Measurements from ENCODE around the gene NDUFB2. TPM values are rescaled to one million over a fixed set of nuclear protein-coding genes. Genes with fewer than 3 reads are reported as not detected.
A peak's percentile ranks its signal among the peaks of the same experiment; 100 is the strongest.

NDUFB2 gene
- total and polyA plus RNA-seq, 2 of the 13 experiments (the other 11 are each of a cell fraction or from before 2014, with no cell fraction given), result 206 to 221 TPM

GRCh38 chr7:140696680-140697446 is at the start of gene NDUFB2 (continued):
- TF ChIP-seq THAP9 (CRISPR knock-in tag; IDR thresholded peaks at IDR 0.05; ENCODE audit: borderline replicate concordance) (peak; percentile 68; the same call in 1 of the 2 replicates), ZC3H4 (CRISPR knock-in tag; IDR thresholded peaks at IDR 0.05; ENCODE audit: borderline replicate concordance) (no peak), ARID5B (CRISPR knock-in tag; IDR thresholded peaks at IDR 0.05) (peak; percentile 5; the same call in 1 of the 2 replicates), ZBTB39 (CRISPR knock-in tag; IDR thresholded peaks at IDR 0.05) (no peak; the same call in 1 of the 2 replicates), BATF2 (CRISPR knock-in tag; IDR thresholded peaks at IDR 0.05) (peak; percentile 83; the same call in 1 of the 2 replicates), MAFF (IDR thresholded peaks at IDR 0.05; ENCODE audit: low read depth, low read length) (no peak), ESRRA (CRISPR knock-in tag; IDR thresholded peaks at IDR 0.05; ENCODE audit: low read depth) (peak; percentile 91), ZNF329 (CRISPR knock-in tag; IDR thresholded peaks at IDR 0.05; ENCODE audit: low read depth) (peak; percentile 36; the same call in 1 of the 2 replicates)
